Endothelial cell of umbilical vein (primary cell): ENCODE data around the gene RNF112. TPM values are rescaled to one million over a fixed set of nuclear protein-coding genes. Genes with fewer than 3 reads are reported as not detected.

Experiments used
- BruUV-seq: library from RNA; stranded (reverse); fragments of 400-500 nt; replicated peaks from 2 replicates; lab custom pipeline; 2021; lab: Mats Ljungman, UMichigan
- CTCF ChIA-PET: fragments of 300-600, 350-600 bp; sonication (Branson Sonifier 250); formaldehyde crosslinking; loops from one replicate; lab custom pipeline; 2021; ENCODE audit warnings: antibody characterized with exemption, inconsistent platforms; lab: Charles Lee
- POLR2A ChIA-PET: fragments of 300-600, 350-600 bp; sonication (Branson Sonifier 250); formaldehyde crosslinking; loops from one replicate; lab custom pipeline; 2021; ENCODE audit warnings: antibody characterized with exemption, inconsistent platforms; lab: Charles Lee
- DNase-seq: peaks from one replicate; pipeline ENCODE4 v3.0.0-alpha.2; 2011; ENCODE audit warnings: low read depth, low spot score
- FAIRE-seq: peaks from 2 replicates; lab custom pipeline; 2011; peaks lifted over from hg19 to GRCh38; lab: Jason Lieb, UNC
- H2AFZ ChIP-seq: 2 replicates; pipeline ENCODE4 v1.6.0; 2012; ENCODE audit warnings: low read depth, low read length, control low read depth, inconsistent platforms
- H3K27ac ChIP-seq: 2 replicates; pipeline ENCODE4 v1.5.1; 2011; ENCODE audit warnings: low read depth, mild to moderate bottlenecking, control low read depth, low read length, moderate library complexity; ENCODE audit not compliant: insufficient read depth
- H3K27me3 ChIP-seq, 2 experiments: 2 replicates each; pipeline versions ENCODE4 v1.6.0 to v1.6.1; 2011; ENCODE audit warnings: low read length in 2 of 2, mixed read lengths in 1 of 2; ENCODE audit not compliant: control insufficient read depth in 2 of 2, insufficient read depth in 2 of 2
- H3K36me3 ChIP-seq, 2 experiments: 2 replicates in 1 of 2; 3 replicates in 1 of 2; pipeline ENCODE4 v1.5.1; 2011; ENCODE audit warnings: low read length in 2 of 2, mild to moderate bottlenecking in 1 of 2, moderate library complexity in 1 of 2; ENCODE audit not compliant: control insufficient read depth in 2 of 2, insufficient read depth in 2 of 2; ENCODE audit errors: extremely low read depth in 1 of 2
- H3K4me1 ChIP-seq: 3 replicates; pipeline ENCODE4 v1.5.1; 2011; ENCODE audit warnings: mild to moderate bottlenecking, low read length; ENCODE audit not compliant: control insufficient read depth, insufficient read depth; ENCODE audit errors: extremely low read depth
- H3K4me2 ChIP-seq: 2 replicates; pipeline ENCODE4 v1.6.1; 2011; ENCODE audit warnings: low read length, control low read depth, mixed read lengths; ENCODE audit not compliant: insufficient read depth
- H3K4me3 ChIP-seq, 3 experiments: fragments of 200-600 bp in 1 of 3; sonication (generic), shearing (Covaris generic) in 1 of 3; replicated peaks in 1 of 3; 2 replicates each; pipeline ENCODE4 v1.5.1; 2011 to 2016; ENCODE audit warnings: control low read depth in 3 of 3, low read length in 3 of 3, mild to moderate bottlenecking in 2 of 3, inconsistent platforms in 1 of 3, low read depth in 1 of 3, moderate library complexity in 1 of 3; ENCODE audit not compliant: insufficient read depth in 1 of 3
- H3K79me2 ChIP-seq: 2 replicates; pipeline ENCODE4 v1.6.0; 2012; ENCODE audit warnings: low read length, inconsistent platforms; ENCODE audit not compliant: control insufficient read depth, insufficient read depth
- H3K9ac ChIP-seq: replicated peaks from 2 replicates; pipeline ENCODE3; 2011; ENCODE audit warnings: low read length, control low read depth; ENCODE audit not compliant: insufficient read depth; ENCODE audit errors: extremely low read depth
- H3K9me1 ChIP-seq: replicated peaks from 3 replicates; pipeline ENCODE4 v1.6.0; 2011; ENCODE audit warnings: mild to moderate bottlenecking, low read length; ENCODE audit not compliant: control insufficient read depth, insufficient read depth; ENCODE audit errors: extremely low read depth
- H3K9me3 ChIP-seq: replicated peaks from 2 replicates; pipeline ENCODE4 v1.5.1; 2012; ENCODE audit warnings: low read length, inconsistent platforms; ENCODE audit not compliant: control insufficient read depth, insufficient read depth
- H4K20me1 ChIP-seq: replicated peaks from 2 replicates; pipeline ENCODE3; 2011; ENCODE audit warnings: mild to moderate bottlenecking, low read length; ENCODE audit not compliant: control insufficient read depth, insufficient read depth; ENCODE audit errors: extremely low read depth
- CTCF ChIP-seq, 2 donors: IDR thresholded peaks; 1 replicate in 1 of 2; 2 replicates in 1 of 2; pipeline ENCODE4 v1.5.1; 2011; ENCODE audit warnings: low read length in 2 of 2, mild to moderate bottlenecking in 2 of 2, moderate library complexity in 2 of 2, control low read depth in 1 of 2, inconsistent platforms in 1 of 2, low read depth in 1 of 2; ENCODE audit not compliant: insufficient read depth in 1 of 2; ENCODE audit errors: extremely low read depth in 1 of 2
- EZH2 ChIP-seq: IDR thresholded peaks from 2 replicates; pipeline ENCODE4 v1.6.1; 2012; ENCODE audit warnings: borderline replicate concordance, low read depth, mild to moderate bottlenecking, moderate library complexity, low read length, inconsistent platforms; ENCODE audit not compliant: severe bottlenecking
- FOS ChIP-seq: IDR thresholded peaks from 2 replicates; pipeline ENCODE4 v1.6.1; 2011; ENCODE audit warnings: mild to moderate bottlenecking, low read length, moderate library complexity, borderline replicate concordance; ENCODE audit not compliant: insufficient read depth
- GATA2 ChIP-seq: IDR thresholded peaks from 2 replicates; pipeline ENCODE4 v1.7.0; 2011; ENCODE audit warnings: low read depth, mild to moderate bottlenecking, moderate library complexity, mixed read lengths, low read length; ENCODE audit not compliant: insufficient read length, insufficient read depth
- JUN ChIP-seq: IDR thresholded peaks from 2 replicates; pipeline ENCODE4 v1.6.1; 2011; ENCODE audit warnings: borderline replicate concordance, low read depth; ENCODE audit not compliant: insufficient read length, insufficient read depth
- MYC ChIP-seq: IDR thresholded peaks from one replicate; pipeline ENCODE4 v1.6.1; 2011; ENCODE audit warnings: mild to moderate bottlenecking, low read depth, low read length
- POLR2A ChIP-seq: IDR thresholded peaks from 2 replicates; pipeline ENCODE4 v1.6.1; 2012; ENCODE audit warnings: low read depth, mild to moderate bottlenecking, control low read depth, low read length
- POLR2AphosphoS5 ChIP-seq: IDR thresholded peaks from 2 replicates; pipeline ENCODE4 v1.6.1; 2012; ENCODE audit warnings: low read depth, mild to moderate bottlenecking, control low read depth, low read length, moderate library complexity; ENCODE audit not compliant: insufficient read depth
- dilution Hi-C: fragments of 300-500 bp; cut with MboI; formaldehyde crosslinking; loops from one replicate; pipeline ENCODE4 v1.15.0; 2019; ENCODE audit warnings: low sequenced_read_pairs; ENCODE audit not compliant: extremely low pct_ligation_motif_present
- intact Hi-C: fragments of 100-400 bp; cut with micrococcal nuclease; formaldehyde crosslinking; loops from one replicate; pipeline ENCODE4 v1.10.0; 2022
- polyA plus RNA-seq, 4 experiments: library from polyadenylated mRNA; depleted of rRNA in 3 of 4; stranded (reverse) in 3 of 4; unstranded in 1 of 4; fragments of >200 nt; gene quantifications; 2 replicates each; pipeline versions ENCODE4 v1.2.1 to v1.2.3, GENCODE V29; 2011 to 2012; ENCODE audit warnings: missing spikeins in 1 of 4
- total RNA-seq: library from RNA; stranded (reverse); gene quantifications from 2 replicates; pipeline ENCODE4 v1.2.3, GENCODE V29; 2021
- TF ChIP-seq, protein P1 (sequence below): IDR thresholded peaks from 2 replicates; pipeline ENCODE4 v1.6.1; 2011; ENCODE audit not compliant: insufficient read depth, insufficient read length

Gene RNF112
- total and polyA plus RNA-seq, 2 donors (not counting 3 experiments of a cell fraction or from before 2014, with no cell fraction given), result 0.06 to 0.11 TPM

GRCh38 chr17:19442731-19443130 is 31.7 kb downstream of the RNF112 start:
- Histone ChIP-seq H3K9ac (no peak overlapping the region), H3K36me3 (no peaks in the 10 kb centered on the region), H3K79me2 (no peaks in the 10 kb centered on the region), H3K4me2 (no peak overlapping the region), H3K9me3 (no peaks in the 10 kb centered on the region), H2AFZ (no peak overlapping the region), H3K4me1 (peaks cover 6% of the 10 kb centered on the region), H3K4me3 (no peak overlapping the region), H3K27me3 (peaks cover 0 to 6% of the 10 kb centered on the region in 2 experiments), H4K20me1 (no peaks in the 10 kb centered on the region), H3K9me1 (no peaks in the 10 kb centered on the region), H3K27ac (no peak overlapping the region)
- no TSS peak for BruUV-seq
- dilution Hi-C loops, result no loop called here
- ChIA-PET CTCF (interaction anchor here (1.0 to 1.2 kb wide), 2 partner anchors 10 to 80 kb away, joined by 3 to 4 read pairs; partner anchors contain the start of gene B9D1), POLR2A (no interaction called here)
- intact Hi-C loops, result no loop called here
- TF ChIP-seq FOS (no peak), MYC (no peak), GATA2 (no peak), POLR2AphosphoS5 (no peak), JUN (no peak), EZH2 (no peak), POLR2A (no peak), CTCF (IDR thresholded peaks at IDR 0.05; ENCODE audit: extremely low read depth in 1 of 2, insufficient read depth in 1 of 2, low read depth in 1 of 2, low read length in 2 of 2) (no peak)
- TF ChIP-seq, protein P1, sequence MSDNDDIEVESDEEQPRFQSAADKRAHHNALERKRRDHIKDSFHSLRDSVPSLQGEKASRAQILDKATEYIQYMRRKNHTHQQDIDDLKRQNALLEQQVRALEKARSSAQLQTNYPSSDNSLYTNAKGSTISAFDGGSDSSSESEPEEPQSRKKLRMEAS, result no peak
- FAIRE-seq, result no peak
- DNase-seq, result no peak
